Measurements from ENCODE around the gene LRRC3C. TPM values are rescaled to one million over a fixed set of nuclear protein-coding genes. Genes with fewer than 3 reads are reported as not detected.

The LRRC3C gene
- total and polyA plus RNA-seq, 2 experiments from 2014 or later, result not detected

- Histone ChIP-seq H3K27ac (no peak overlapping the region), H3K27me3 (no peaks in the 10 kb centered on the region), H3K4me3 (no peak overlapping the region), H3K4me1 (ENCODE audit: low read depth) (no peaks in the 10 kb centered on the region), H3K9me3 (ENCODE audit: low read depth) (no peaks in the 10 kb centered on the region), H3K36me3 (peaks cover 72% of the 10 kb centered on the region)
- TF ChIP-seq CTCF (IDR thresholded peaks at IDR 0.05; ENCODE audit: low read depth, low read length), result no peak
- DNase-seq (ENCODE audit: low read depth in 1 of 2, low spot score in 1 of 2), result no peak
Measured at GRCh38 chr17:39988206-39988810, 60.8 kb downstream of the LRRC3C start.

- Histone ChIP-seq H3K4me1 (ENCODE audit: low read depth) (no peaks in the 10 kb centered on the region), H3K9me3 (ENCODE audit: low read depth) (no peaks in the 10 kb centered on the region), H3K27ac (no peak overlapping the region), H3K4me3 (no peak overlapping the region), H3K36me3 (peaks cover 53% of the 10 kb centered on the region), H3K27me3 (no peaks in the 10 kb centered on the region)
- TF ChIP-seq CTCF (IDR thresholded peaks at IDR 0.05; ENCODE audit: low read depth, low read length), result no peak
- no peak for DNase-seq (ENCODE audit: low read depth in 1 of 2, low spot score in 1 of 2)
Measured at GRCh38 chr17:39994448-39994847, 66.9 kb downstream of the LRRC3C start.

Other genes starting within 250 kb of the LRRC3C start
- gene PGAP3, start 239.7 kb upstream of the LRRC3C start, total RNA-seq, result 22.5 and 34.2 TPM in 2 replicates
- gene PGAP3, start 239.7 kb upstream of the LRRC3C start, polyA plus RNA-seq, result 29.7 and 31.3 TPM in 2 replicates
- 293 and 310 TPM in 2 replicates for gene ERBB2, start 227.7 kb upstream of the LRRC3C start, total RNA-seq
- 194 and 235 TPM in 2 replicates for gene ERBB2, start 227.7 kb upstream of the LRRC3C start, polyA plus RNA-seq
- gene MIEN1, start 197.2 kb upstream of the LRRC3C start, total RNA-seq, result 31.6 and 64.3 TPM in 2 replicates
- gene MIEN1, start 197.2 kb upstream of the LRRC3C start, polyA plus RNA-seq, result 87.8 and 104 TPM in 2 replicates
- gene GRB7, start 189.8 kb upstream of the LRRC3C start, total RNA-seq, result 1.9 and 6.6 TPM in 2 replicates
- 1.8 and 5.6 TPM in 2 replicates for gene GRB7, start 189.8 kb upstream of the LRRC3C start, polyA plus RNA-seq
- 0.04 TPM in 1 of 2 replicates, not detected in the other for gene IKZF3, start 63.4 kb upstream of the LRRC3C start, total RNA-seq
- 0.02 TPM in 1 of 2 replicates, not detected in the other for gene IKZF3, start 63.4 kb upstream of the LRRC3C start, polyA plus RNA-seq
- gene ZPBP2, start 59.5 kb upstream of the LRRC3C start, total RNA-seq, result not detected in 2 replicates
- gene ZPBP2, start 59.5 kb upstream of the LRRC3C start, polyA plus RNA-seq, result not detected in 2 replicates
- gene GSDMB, start 9.1 kb upstream of the LRRC3C start, total RNA-seq, result 12.6 and 17.3 TPM in 2 replicates
- gene GSDMB, start 9.1 kb upstream of the LRRC3C start, polyA plus RNA-seq, result 3.1 and 5.2 TPM in 2 replicates
- gene ORMDL3, start 131 bp upstream of the LRRC3C start, total RNA-seq, result 49.4 and 52.8 TPM in 2 replicates
- 21.9 and 24.3 TPM in 2 replicates for gene ORMDL3, start 131 bp upstream of the LRRC3C start, polyA plus RNA-seq
- not detected in 2 replicates for gene GSDMA, start 35.3 kb downstream of the LRRC3C start, total RNA-seq
- not detected in 2 replicates for gene GSDMA, start 35.3 kb downstream of the LRRC3C start, polyA plus RNA-seq
- gene PSMD3, start 53.1 kb downstream of the LRRC3C start, total RNA-seq, result 154 and 161 TPM in 2 replicates
- 139 and 160 TPM in 2 replicates for gene PSMD3, start 53.1 kb downstream of the LRRC3C start, polyA plus RNA-seq
- gene CSF3, start 87.7 kb downstream of the LRRC3C start, total RNA-seq, result not detected in 2 replicates
- not detected in 2 replicates for gene CSF3, start 87.7 kb downstream of the LRRC3C start, polyA plus RNA-seq
- gene MED24, start 126.7 kb downstream of the LRRC3C start, total RNA-seq, result 116 and 125 TPM in 2 replicates
- 102 and 121 TPM in 2 replicates for gene MED24, start 126.7 kb downstream of the LRRC3C start, polyA plus RNA-seq
- 78.1 and 87.0 TPM in 2 replicates for gene THRA, start 135.2 kb downstream of the LRRC3C start, total RNA-seq
- gene THRA, start 135.2 kb downstream of the LRRC3C start, polyA plus RNA-seq, result 58.1 and 65.4 TPM in 2 replicates
- gene NR1D1, start 172.9 kb downstream of the LRRC3C start, total RNA-seq, result 1.2 and 3.7 TPM in 2 replicates
- 1.7 and 4.2 TPM in 2 replicates for gene NR1D1, start 172.9 kb downstream of the LRRC3C start, polyA plus RNA-seq
- 96.8 and 104 TPM in 2 replicates for gene MSL1, start 194.2 kb downstream of the LRRC3C start, total RNA-seq
- gene MSL1, start 194.2 kb downstream of the LRRC3C start, polyA plus RNA-seq, result 27.3 and 33.2 TPM in 2 replicates
- gene CASC3, start 212.8 kb downstream of the LRRC3C start, total RNA-seq, result 32.5 and 49.9 TPM in 2 replicates
- gene CASC3, start 212.8 kb downstream of the LRRC3C start, polyA plus RNA-seq, result 54.6 and 95.1 TPM in 2 replicates
- 7.1 and 12.2 TPM in 2 replicates for gene RAPGEFL1, start 249.7 kb downstream of the LRRC3C start, total RNA-seq
- 10.1 and 10.6 TPM in 2 replicates for gene RAPGEFL1, start 249.7 kb downstream of the LRRC3C start, polyA plus RNA-seq

Data from cardiac muscle cell (in vitro differentiated cells and primary cell).